HL-60 (cell line): Measurements from ENCODE around the gene TTC23L.

Experiments used
- DNase-seq, 2 experiments: peaks; one replicate each; pipeline ENCODE4 v3.0.0-alpha.2; 2010 to 2020; ENCODE audit warnings: low read depth in 1 of 2, low spot score in 1 of 2
- H3K27ac ChIP-seq: fragments of 250-450 bp; sonication (Bioruptor Pico); replicated peaks from 2 replicates; pipeline ENCODE4 v1.5.1; 2020; ENCODE audit warnings: mild to moderate bottlenecking, moderate library complexity
- H3K27me3 ChIP-seq: fragments of 250-450 bp; sonication (Bioruptor Pico); 2 replicates; pipeline ENCODE4 v1.5.1; 2021; ENCODE audit warnings: mild to moderate bottlenecking, moderate library complexity; ENCODE audit not compliant: insufficient read depth, poor library complexity, severe bottlenecking
- H3K4me3 ChIP-seq: replicated peaks from 2 replicates; pipeline ENCODE4 v1.5.1; 2011; ENCODE audit warnings: mild to moderate bottlenecking, control low read depth, low read length; ENCODE audit not compliant: insufficient read depth
- GABPA ChIP-seq: IDR thresholded peaks from 2 replicates; pipeline ENCODE4 v1.6.1; 2012; ENCODE audit warnings: low read depth
- POLR2AphosphoS5 ChIP-seq: IDR thresholded peaks from 2 replicates; pipeline ENCODE4 v1.6.1; 2012; ENCODE audit warnings: low read depth
- SPI1 ChIP-seq: IDR thresholded peaks from 2 replicates; pipeline ENCODE4 v1.6.1; 2012; ENCODE audit warnings: low read depth, mild to moderate bottlenecking, borderline replicate concordance
- TF ChIP-seq, protein P1 (sequence below): IDR thresholded peaks from one replicate; pipeline ENCODE4 v1.5.1; 2011; ENCODE audit warnings: low read length, control low read depth, inconsistent platforms; ENCODE audit not compliant: insufficient read depth
- TF ChIP-seq, protein P2 (sequence below): IDR thresholded peaks from 2 replicates; pipeline ENCODE4 v1.6.1; 2012; ENCODE audit warnings: low read depth; ENCODE audit not compliant: insufficient replicate concordance

Gene TTC23L

DNA sequence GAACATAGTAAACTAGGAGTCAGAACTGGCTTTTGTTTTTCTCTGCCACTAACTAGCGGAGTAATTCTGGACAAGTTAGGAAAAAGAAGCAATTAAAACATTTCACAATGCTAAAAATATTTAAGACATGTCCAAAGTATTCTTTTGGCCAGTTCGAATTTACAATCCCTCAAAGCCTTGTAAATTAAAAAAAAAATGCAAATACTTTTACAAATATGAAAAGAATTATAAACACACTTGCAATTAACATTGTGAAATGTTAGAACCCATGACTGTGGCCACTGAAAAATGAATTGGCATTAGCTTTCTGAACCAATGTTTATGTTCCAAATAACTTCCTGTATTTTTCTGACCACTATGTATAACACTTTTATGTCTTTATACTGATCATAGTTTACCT, 74.1 kb downstream of the TTC23L start:
- Histone ChIP-seq H3K27ac (peak overlapping the region; percentile 22; the same call in 1 of the 2 replicates), H3K27me3 (no peaks in the 10 kb centered on the region), H3K4me3 (no peak overlapping the region)
- TF ChIP-seq, protein P1, sequence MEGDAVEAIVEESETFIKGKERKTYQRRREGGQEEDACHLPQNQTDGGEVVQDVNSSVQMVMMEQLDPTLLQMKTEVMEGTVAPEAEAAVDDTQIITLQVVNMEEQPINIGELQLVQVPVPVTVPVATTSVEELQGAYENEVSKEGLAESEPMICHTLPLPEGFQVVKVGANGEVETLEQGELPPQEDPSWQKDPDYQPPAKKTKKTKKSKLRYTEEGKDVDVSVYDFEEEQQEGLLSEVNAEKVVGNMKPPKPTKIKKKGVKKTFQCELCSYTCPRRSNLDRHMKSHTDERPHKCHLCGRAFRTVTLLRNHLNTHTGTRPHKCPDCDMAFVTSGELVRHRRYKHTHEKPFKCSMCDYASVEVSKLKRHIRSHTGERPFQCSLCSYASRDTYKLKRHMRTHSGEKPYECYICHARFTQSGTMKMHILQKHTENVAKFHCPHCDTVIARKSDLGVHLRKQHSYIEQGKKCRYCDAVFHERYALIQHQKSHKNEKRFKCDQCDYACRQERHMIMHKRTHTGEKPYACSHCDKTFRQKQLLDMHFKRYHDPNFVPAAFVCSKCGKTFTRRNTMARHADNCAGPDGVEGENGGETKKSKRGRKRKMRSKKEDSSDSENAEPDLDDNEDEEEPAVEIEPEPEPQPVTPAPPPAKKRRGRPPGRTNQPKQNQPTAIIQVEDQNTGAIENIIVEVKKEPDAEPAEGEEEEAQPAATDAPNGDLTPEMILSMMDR = no peak
- TF ChIP-seq, protein P2, sequence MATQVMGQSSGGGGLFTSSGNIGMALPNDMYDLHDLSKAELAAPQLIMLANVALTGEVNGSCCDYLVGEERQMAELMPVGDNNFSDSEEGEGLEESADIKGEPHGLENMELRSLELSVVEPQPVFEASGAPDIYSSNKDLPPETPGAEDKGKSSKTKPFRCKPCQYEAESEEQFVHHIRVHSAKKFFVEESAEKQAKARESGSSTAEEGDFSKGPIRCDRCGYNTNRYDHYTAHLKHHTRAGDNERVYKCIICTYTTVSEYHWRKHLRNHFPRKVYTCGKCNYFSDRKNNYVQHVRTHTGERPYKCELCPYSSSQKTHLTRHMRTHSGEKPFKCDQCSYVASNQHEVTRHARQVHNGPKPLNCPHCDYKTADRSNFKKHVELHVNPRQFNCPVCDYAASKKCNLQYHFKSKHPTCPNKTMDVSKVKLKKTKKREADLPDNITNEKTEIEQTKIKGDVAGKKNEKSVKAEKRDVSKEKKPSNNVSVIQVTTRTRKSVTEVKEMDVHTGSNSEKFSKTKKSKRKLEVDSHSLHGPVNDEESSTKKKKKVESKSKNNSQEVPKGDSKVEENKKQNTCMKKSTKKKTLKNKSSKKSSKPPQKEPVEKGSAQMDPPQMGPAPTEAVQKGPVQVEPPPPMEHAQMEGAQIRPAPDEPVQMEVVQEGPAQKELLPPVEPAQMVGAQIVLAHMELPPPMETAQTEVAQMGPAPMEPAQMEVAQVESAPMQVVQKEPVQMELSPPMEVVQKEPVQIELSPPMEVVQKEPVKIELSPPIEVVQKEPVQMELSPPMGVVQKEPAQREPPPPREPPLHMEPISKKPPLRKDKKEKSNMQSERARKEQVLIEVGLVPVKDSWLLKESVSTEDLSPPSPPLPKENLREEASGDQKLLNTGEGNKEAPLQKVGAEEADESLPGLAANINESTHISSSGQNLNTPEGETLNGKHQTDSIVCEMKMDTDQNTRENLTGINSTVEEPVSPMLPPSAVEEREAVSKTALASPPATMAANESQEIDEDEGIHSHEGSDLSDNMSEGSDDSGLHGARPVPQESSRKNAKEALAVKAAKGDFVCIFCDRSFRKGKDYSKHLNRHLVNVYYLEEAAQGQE = no peak
- TF ChIP-seq SPI1 (no peak), POLR2AphosphoS5 (no peak), GABPA (no peak)
- no peak for DNase-seq

DNA sequence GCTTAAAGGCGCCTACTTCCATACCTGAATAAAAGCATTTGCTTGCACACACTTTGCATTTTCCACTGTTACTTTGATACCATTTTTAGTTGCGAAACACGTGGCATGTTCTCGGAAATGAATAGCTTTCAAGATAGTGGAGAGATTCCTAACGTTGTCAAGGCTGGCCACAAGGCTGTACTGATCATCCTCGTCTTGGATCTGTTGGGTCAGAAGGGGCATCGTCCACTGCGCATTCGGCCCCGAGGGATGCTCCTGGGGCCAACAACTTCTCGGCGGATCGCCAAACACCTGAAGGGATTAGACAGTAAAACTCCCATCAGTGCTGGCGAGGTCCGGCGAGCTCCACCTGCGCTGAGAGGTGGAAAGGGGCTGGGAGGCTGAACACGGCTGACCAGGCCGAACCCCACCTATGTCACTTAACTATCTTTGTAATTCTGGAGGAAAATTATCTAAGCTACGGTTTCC, 75.7 kb downstream of the TTC23L start:
- TF ChIP-seq, protein P2 = no peak
- TF ChIP-seq POLR2AphosphoS5 (no peak), SPI1 (no peak), GABPA (no peak)
- TF ChIP-seq, protein P1 = no peak
- H3K27me3 ChIP-seq = no peaks in the 10 kb centered on the region
- H3K27ac ChIP-seq = peak overlapping the region; percentile 93
- peak in 1 of 2 experiments; percentile 23 for DNase-seq
- H3K4me3 ChIP-seq = peak overlapping the region; percentile 75

DNA sequence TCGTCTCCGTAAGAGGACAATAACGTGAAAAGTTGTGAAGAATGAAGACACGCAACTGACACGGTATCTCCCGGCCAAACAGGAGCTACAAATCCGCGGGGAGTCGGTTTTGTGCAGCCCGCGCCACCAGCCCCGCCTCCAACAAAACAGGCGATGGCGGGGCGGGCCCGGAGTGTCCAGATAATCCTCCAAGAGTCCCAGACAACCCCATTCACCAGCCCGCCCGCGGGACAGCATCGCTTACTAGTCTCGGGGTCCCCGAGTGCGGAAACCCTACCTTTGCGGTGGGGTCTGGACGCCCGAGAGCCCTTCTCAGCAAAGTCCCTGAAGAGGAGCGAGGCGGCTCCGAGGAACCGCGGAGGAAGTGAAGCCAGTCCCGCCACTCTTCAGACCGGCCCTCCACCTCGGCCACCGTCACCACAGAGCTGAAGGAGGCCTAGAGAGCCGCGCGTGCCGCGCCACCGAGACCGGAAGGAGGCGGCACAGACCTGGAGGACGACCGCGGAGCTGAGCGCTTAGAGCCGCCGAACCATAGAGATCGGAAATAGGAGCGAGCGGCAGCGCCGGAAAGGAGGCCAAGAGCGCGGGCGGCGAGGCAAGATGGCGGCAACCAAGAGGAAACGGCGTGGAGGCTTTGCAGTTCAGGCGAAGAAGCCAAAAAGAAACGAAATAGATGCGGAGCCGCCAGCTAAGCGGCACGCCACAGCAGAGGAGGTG, 76.3 kb downstream of the TTC23L start, which contains the start of the genes BRIX1 and RAD1:
BRIX1 (plus strand) TSS at position 573 of the 717 bp plus-strand sequence; CDS start at position 601, 28 bp downstream.
RAD1 (minus strand) TSS at position 366 of the 717 bp plus-strand sequence. CDS start 612 bp downstream, outside the sequence.
- peak; percentile 89 to 97 for DNase-seq
- H3K4me3 ChIP-seq = peak within 1 kb of the TSS; percentile 75
- TF ChIP-seq GABPA = peak; percentile 95
- TF ChIP-seq, protein P2 = peak; percentile 76
- peak; percentile 96 for TF ChIP-seq POLR2AphosphoS5
- peak; percentile 66; the same call in 1 of the 2 replicates for TF ChIP-seq SPI1
- TF ChIP-seq, protein P1 = no peak
- no peaks in the 10 kb centered on the region for H3K27me3 ChIP-seq
- peak within 1 kb of the TSS; percentile 93 for H3K27ac ChIP-seq
